K562 (cell line): Measurements from ENCODE around the gene KIAA0040. TPM values are rescaled to one million over a fixed set of nuclear protein-coding genes. Genes with fewer than 3 reads are reported as not detected.
A peak's percentile ranks its signal among the peaks of the same experiment; 100 is the strongest.

Source experiments
- ATAC-seq: fragments of 200-7000 bp; cut with Tn5 transposase; 3 replicates; pipeline ENCODE4 v1.9.1; 2020; ENCODE audit warnings: moderate library complexity
- BruUV-seq: library from RNA; stranded (reverse); fragments of 400-500 nt; replicated peaks from 2 replicates; lab custom pipeline; 2021; lab: Mats Ljungman, UMichigan
- CTCF ChIA-PET: fragments of 300-600 bp; formaldehyde crosslinking; extraction: SDS; loops from one replicate; lab custom pipeline; 2021; ENCODE audit warnings: low intra/inter-chr PET ratio; lab: Yijun Ruan, JAX
- POLR2A ChIA-PET: fragments of 300-600, 350-650 bp; sonication (Branson Sonifier 250); formaldehyde crosslinking; extraction: SDS; loops from one replicate; lab custom pipeline; 2021; ENCODE audit warnings: antibody characterized with exemption, inconsistent platforms; lab: Yijun Ruan, JAX
- DNase-seq, 4 experiments: peaks; one replicate each; pipeline versions ENCODE4 v3.0.0 to v3.0.0-alpha.2; 2011 to 2018; ENCODE audit warnings: low spot score in 3 of 4, mixed read lengths in 3 of 4; ENCODE audit errors: extremely low read depth in 1 of 4
- FAIRE-seq: peaks from 2 replicates; lab custom pipeline; 2011; peaks lifted over from hg19 to GRCh38; lab: Jason Lieb, UNC
- H2AFZ ChIP-seq: 2 replicates; pipeline ENCODE4 v1.6.0; 2011; ENCODE audit warnings: low read depth, low read length, control low read depth, inconsistent platforms
- H3K27ac ChIP-seq: fragments of 200-600 bp; 3 replicates; pipeline ENCODE4 v1.8.0; 2011; ENCODE audit warnings: low read depth, mild to moderate bottlenecking, control low read depth, inconsistent platforms, low read length, moderate library complexity, mixed read lengths; ENCODE audit errors: extremely low read depth
- H3K27me3 ChIP-seq, 2 experiments: fragments of 300-600 bp in 1 of 2; 2 replicates in 1 of 2; 3 replicates in 1 of 2; pipeline versions ENCODE4 v1.6.0 to v1.8.0; 2011; ENCODE audit warnings: inconsistent platforms in 2 of 2, low read length in 2 of 2, mild to moderate bottlenecking in 1 of 2, mixed read lengths in 1 of 2, moderate library complexity in 1 of 2; ENCODE audit not compliant: control insufficient read depth in 2 of 2, insufficient read depth in 2 of 2
- H3K36me3 ChIP-seq: fragments of 300-600 bp; 3 replicates; pipeline ENCODE4 v1.8.0; 2011; ENCODE audit warnings: mild to moderate bottlenecking, low read length, inconsistent platforms; ENCODE audit not compliant: control insufficient read depth, insufficient read depth
- H3K4me1 ChIP-seq, 2 experiments: fragments of 200-600 bp in 1 of 2; replicated peaks in 1 of 2; 2 replicates in 1 of 2; 3 replicates in 1 of 2; pipeline versions ENCODE4 v1.5.1 to v1.8.0; 2011; ENCODE audit warnings: inconsistent platforms in 2 of 2, low read length in 2 of 2, mild to moderate bottlenecking in 1 of 2, mixed read lengths in 1 of 2, moderate library complexity in 1 of 2; ENCODE audit not compliant: control insufficient read depth in 2 of 2, insufficient read depth in 2 of 2
- H3K4me2 ChIP-seq: 2 replicates; pipeline ENCODE4 v1.6.1; 2011; ENCODE audit warnings: low read length, control low read depth, inconsistent platforms, mixed read lengths; ENCODE audit not compliant: insufficient read depth
- H3K4me3 ChIP-seq: fragments of 200-600 bp; sonication (generic), shearing (Covaris generic); 2 replicates; pipeline ENCODE4 v1.5.1; 2016; ENCODE audit warnings: control low read depth, inconsistent platforms
- H3K79me2 ChIP-seq: fragments of 200-600 bp; 3 replicates; pipeline ENCODE4 v1.8.0; 2011; ENCODE audit warnings: low read length, inconsistent platforms; ENCODE audit not compliant: control insufficient read depth, insufficient read depth
- H3K9ac ChIP-seq, 2 experiments: 2 replicates each; pipeline versions ENCODE4 v1.6.0 to v1.6.1; 2011; ENCODE audit warnings: low read depth in 2 of 2, low read length in 2 of 2, control low read depth in 1 of 2, inconsistent platforms in 1 of 2, mild to moderate bottlenecking in 1 of 2, mixed read lengths in 1 of 2; ENCODE audit not compliant: insufficient read depth in 1 of 2
- H3K9me1 ChIP-seq: one replicate; pipeline ENCODE4 v1.6.0; 2011; ENCODE audit warnings: inconsistent platforms, mild to moderate bottlenecking, low read length, moderate library complexity; ENCODE audit not compliant: control insufficient read depth, insufficient read depth
- H3K9me3 ChIP-seq: replicated peaks from 2 replicates; pipeline ENCODE4 v1.5.1; 2011; ENCODE audit warnings: low read depth, low read length, inconsistent platforms; ENCODE audit not compliant: control insufficient read depth, insufficient read depth
- H4K20me1 ChIP-seq: replicated peaks from 2 replicates; pipeline ENCODE4 v1.6.1; 2011; ENCODE audit warnings: low read length, inconsistent platforms, mixed read lengths; ENCODE audit not compliant: control insufficient read depth, insufficient read depth
- CTBP1 ChIP-seq: fragments of 450-650 bp; IDR thresholded peaks from 2 replicates; pipeline ENCODE4 v1.6.1; 2016; ENCODE audit warnings: borderline replicate concordance
- CTCF ChIP-seq, 3 experiments: IDR thresholded peaks in 2 of 3; conservative IDR thresholded peaks in 1 of 3; 2 replicates each; pipeline ENCODE4 v1.5.1; 2011 to 2012; ENCODE audit warnings: low read length in 3 of 3, mild to moderate bottlenecking in 3 of 3, control low read depth in 2 of 3, improper control_type of control experiment in 1 of 3, inconsistent platforms in 1 of 3, low read depth in 1 of 3, mixed read lengths in 1 of 3, moderate library complexity in 1 of 3; ENCODE audit not compliant: insufficient read depth in 2 of 3
- FOXP4 ChIP-seq: sonication (generic); formaldehyde crosslinking; IDR thresholded peaks from 2 replicates; pipeline ENCODE4 v1.8.0; 2022; ENCODE audit warnings: mild to moderate bottlenecking, missing genetic modification reagents, borderline replicate concordance
- LCOR ChIP-seq: sonication (generic); formaldehyde crosslinking; IDR thresholded peaks from 2 replicates; pipeline ENCODE4 v1.8.0; 2022; ENCODE audit warnings: mild to moderate bottlenecking, missing genetic modification reagents
- MAFK ChIP-seq: IDR thresholded peaks from 2 replicates; pipeline ENCODE4 v1.6.1; 2011; ENCODE audit warnings: low read length, improper control_type of control experiment
- MYNN ChIP-seq, 2 experiments: sonication (generic); formaldehyde crosslinking in 1 of 2; IDR thresholded peaks; 2 replicates each; pipeline versions ENCODE4 v1.5.0 to v1.6.1; 2016 to 2020; ENCODE audit warnings: antibody characterized with exemption in 1 of 2, missing genetic modification reagents in 1 of 2
- PRMT5 ChIP-seq: sonication (generic); formaldehyde crosslinking; IDR thresholded peaks from 2 replicates; pipeline ENCODE4 v1.5.0; 2020; ENCODE audit warnings: missing genetic modification reagents
- RCOR1 ChIP-seq, 2 experiments: IDR thresholded peaks; 2 replicates each; pipeline ENCODE4 v1.6.1; 2012; ENCODE audit warnings: low read depth in 2 of 2, low read length in 2 of 2, borderline replicate concordance in 1 of 2, improper control_type of control experiment in 1 of 2
- SRSF3 ChIP-seq: fragments of 200-400 bp; formaldehyde crosslinking; IDR thresholded peaks from 2 replicates; pipeline ENCODE4 v1.6.1; 2016; ENCODE audit warnings: mild to moderate bottlenecking, low read length, moderate library complexity; ENCODE audit not compliant: insufficient read depth
- USF2 ChIP-seq: sonication (generic); formaldehyde crosslinking; IDR thresholded peaks from 2 replicates; pipeline ENCODE4 v1.5.0; 2020; ENCODE audit warnings: missing genetic modification reagents
- ZBTB34 ChIP-seq: fragments of 250-450 bp; sonication (Bioruptor Pico); IDR thresholded peaks from 2 replicates; pipeline ENCODE4 v1.8.0; 2021; ENCODE audit warnings: mild to moderate bottlenecking, moderate library complexity
- ZNF316 ChIP-seq: fragments of 450-650 bp; IDR thresholded peaks from 2 replicates; pipeline ENCODE4 v1.6.1; 2016
- WGBS: fragments of 100-300 bp; shearing (Covaris generic); methylation state at CpG from one replicate; pipeline ENCODE4 v1.1.6; 2016; ENCODE audit warnings: low coverage, mixed read lengths; ENCODE audit not compliant: insufficient coverage; ENCODE audit errors: missing lambda C conversion rate; 5-methylcytosine and 5-hydroxymethylcytosine counted together
- in situ Hi-C: fragments of 300-500 bp; cut with MboI; formaldehyde crosslinking; loops from 4 replicates; pipeline ENCODE4 v1.15.0; 2018; ENCODE audit warnings: inconsistent platforms, mixed read lengths
- intact Hi-C: fragments of 100-400 bp; cut with micrococcal nuclease; formaldehyde crosslinking; loops from 2 replicates; pipeline ENCODE4 v1.14.2; 2022
- polyA plus RNA-seq, 8 experiments: library from polyadenylated mRNA; depleted of rRNA in 4 of 8; stranded (reverse) in 5 of 8; unstranded in 3 of 8; fragments of >200 nt; fragmentation: Nextera tagmentation in 2 of 8; fragmentation: Illumina TruSeq in 1 of 8; extraction: Ambion mirVana in 2 of 8; extraction: Trizol in 1 of 8; gene quantifications; 2 replicates each; pipeline versions ENCODE4 v1.2.1 to v1.2.3, GENCODE V29; 2011 to 2014; ENCODE audit warnings: inconsistent platforms in 1 of 8, missing spikeins in 1 of 8
- total RNA-seq, 7 experiments: library from RNA; depleted of rRNA in 6 of 7; stranded (reverse); fragments of >200 nt in 6 of 7; fragmentation: Illumina TruSeq in 2 of 7; extraction: Trizol in 2 of 7; gene quantifications; 2 replicates each; pipeline versions ENCODE4 v1.2.1 to v1.2.3, GENCODE V29; 2011 to 2021; ENCODE audit warnings: low replicate concordance in 1 of 7

KIAA0040 gene
- total and polyA plus RNA-seq, 9 of the 15 experiments (the other 6 are each of a cell fraction or from before 2014, with no cell fraction given), result 3.4 to 13.6 (median 7.1) TPM

- no TSS peak for BruUV-seq
- TF ChIP-seq CTCF (IDR thresholded peaks at IDR 0.05 in 2 of 3, conservative IDR thresholded peaks at IDR 0.05 in 1 of 3; ENCODE audit: insufficient read depth in 2 of 3, low read depth in 1 of 3, low read length in 3 of 3) (no peak), ZBTB34 (CRISPR knock-in tag) (no peak), ZNF316 (0 out of 2 replicates have a peak, but pooled peaks have one; percentile 55), CTBP1 (0 out of 2 replicates have a peak, but pooled peaks have one; percentile 20), USF2 (CRISPR knock-in tag) (no peak; the same call in 1 of the 2 replicates), PRMT5 (CRISPR knock-in tag) (no peak), MAFK (0 out of 2 replicates have a peak, but pooled peaks have one; percentile 19), RCOR1 (IDR thresholded peaks at IDR 0.05; ENCODE audit: borderline replicate concordance in 1 of 2, low read depth in 2 of 2, low read length in 2 of 2) (no peak), LCOR (CRISPR knock-in tag) (no peak), MYNN (IDR thresholded peaks at IDR 0.05) (no peak), MYNN (CRISPR knock-in tag; IDR thresholded peaks at IDR 0.05) (no peak), SRSF3 (no peak), FOXP4 (CRISPR knock-in tag) (no peak)
Measured at GRCh38 chr1:175218786-175219434, 26.3 kb upstream of the KIAA0040 start.

More at GRCh38 chr1:175218786-175219434, 26.3 kb upstream of the KIAA0040 start:
- no peak overlapping the region for H3K4me3 ChIP-seq
- CTCF ChIA-PET, result interaction anchor here (0.6 to 1.5 kb wide), 2 partner anchors 64 to 1625 kb away, joined by 3 to 4 read pairs; no protein-coding TSS in a partner anchor
- no peak overlapping the region for H2AFZ ChIP-seq
- H3K27ac ChIP-seq, result no peak overlapping the region
- H3K36me3 ChIP-seq, result no peaks in the 10 kb centered on the region
- peaks cover 0 to 7% of the 10 kb centered on the region in 2 experiments; a peak in 1 of 5 replicates for H3K27me3 ChIP-seq
- H3K4me2 ChIP-seq, result no peak overlapping the region
- POLR2A ChIA-PET, result interaction anchor here (0.5 to 1.8 kb wide), 5 partner anchors 10 to 1661 kb away, joined by 3 to 8 read pairs (median 3); no protein-coding TSS in a partner anchor
- in situ Hi-C loops, result no loop called here
- H3K9ac ChIP-seq, result no peak overlapping the region
- H3K4me1 ChIP-seq, result peaks cover 0 to 3% of the 10 kb centered on the region in 2 experiments; a peak in 3 of 5 replicates
- no peaks in the 10 kb centered on the region for H3K9me3 ChIP-seq
- ATAC-seq, result no peak
- FAIRE-seq, result no peak
- no peaks in the 10 kb centered on the region for H4K20me1 ChIP-seq
- intact Hi-C loops, result no loop called here
- no peaks in the 10 kb centered on the region for H3K9me1 ChIP-seq
- WGBS, result 4% methylated on average over 5 of the region's 5 CpGs
- no peak for DNase-seq
- no peaks in the 10 kb centered on the region for H3K79me2 ChIP-seq
